ENCODE data around the gene DNM2.

GRCh38 chr19:10835754-10836478 lies 118.0 kb downstream of the DNM2 start, which contains the start of gene TMED1:
- no peak for TF ChIP-seq CEBPB (IDR thresholded peaks at IDR 0.05)
- no peak for TF ChIP-seq RFX5 (IDR thresholded peaks at IDR 0.05)
- no peak for TF ChIP-seq HOXA7 (CRISPR knock-in tag; IDR thresholded peaks at IDR 0.05)
